Thyroid gland (tissue), 4 donors: ENCODE measurements around the gene TRANK1. TPM values are rescaled to one million over a fixed set of nuclear protein-coding genes. Genes with fewer than 3 reads are reported as not detected.

Source experiments
- DNase-seq, 2 donors: peaks; one replicate each; pipeline ENCODE4 v3.0.0-alpha.2; 2019
- H3K27ac ChIP-seq, 3 donors: fragments of 200-600 bp; sonication (generic); 1 replicate in 2 of 3; 2 replicates in 1 of 3; pipeline ENCODE4 v1.5.1; 2016 to 2019; ENCODE audit warnings: mild to moderate bottlenecking in 1 of 3, moderate library complexity in 1 of 3
- H3K27me3 ChIP-seq: fragments of 200-600 bp; sonication (generic); one replicate; pipeline ENCODE4 v1.5.1; 2019
- H3K36me3 ChIP-seq, 2 donors: fragments of 200-600 bp; sonication (generic); one replicate each; pipeline ENCODE4 v1.5.1; 2016 to 2019
- H3K4me1 ChIP-seq, 2 donors: fragments of 200-600 bp; sonication (generic); one replicate each; pipeline ENCODE4 v1.5.1; 2017 to 2019
- H3K4me3 ChIP-seq, 3 donors: fragments of 200-600 bp; sonication (generic); replicated peaks in 1 of 3; 1 replicate in 2 of 3; 2 replicates in 1 of 3; pipeline ENCODE4 v1.5.1; 2016; ENCODE audit warnings: mild to moderate bottlenecking in 1 of 3
- H3K9me3 ChIP-seq: fragments of 200-600 bp; sonication (generic); one replicate; pipeline ENCODE4 v1.5.1; 2017
- CTCF ChIP-seq, 6 experiments: fragments of 200-600 bp in 3 of 6; fragments of 450-650 bp in 3 of 6; sonication (generic) in 3 of 6; IDR thresholded peaks; one replicate each; pipeline ENCODE4 v1.5.1; 2016 to 2019; ENCODE audit warnings: antibody characterized with exemption in 6 of 6, mild to moderate bottlenecking in 2 of 6, inconsistent platforms in 1 of 6, moderate library complexity in 1 of 6
- POLR2A ChIP-seq, 2 donors: fragments of 450-650 bp; IDR thresholded peaks; one replicate each; pipeline ENCODE4 v1.6.1; 2017; ENCODE audit warnings: antibody characterized with exemption in 2 of 2, mild to moderate bottlenecking in 2 of 2, moderate library complexity in 1 of 2
- WGBS, 2 donors: methylation state at CpG; one replicate each; pipeline ENCODE4 v1.1.5; 2017; 5-methylcytosine and 5-hydroxymethylcytosine counted together
- intact Hi-C: fragments of 100-400 bp; cut with DNase I; formaldehyde crosslinking; loops from one replicate; pipeline ENCODE4 v1.15.1; 2023
- total RNA-seq, 4 donors: library from RNA; depleted of rRNA; stranded (reverse); fragments of >200 nt; gene quantifications; one replicate each; pipeline ENCODE4 v1.2.3, GENCODE V29; 2016

Gene TRANK1
- total RNA-seq, 4 donors from 2014 or later = 11.7 to 26.3 (median 18.5) TPM

- H3K27ac ChIP-seq = no peak overlapping the region
- WGBS, 2 donors = 81 to 92% methylated on average over 2 of the region's 2 CpGs
- intact Hi-C loops = loop anchor here (5.0 kb wide), 1 partner anchor 147 kb away; no protein-coding TSS in a partner anchor
- H3K27me3 ChIP-seq = no peaks in the 10 kb centered on the region
- DNase-seq = no peak
- no peaks in the 10 kb centered on the region for H3K36me3 ChIP-seq
- no peak for TF ChIP-seq CTCF (IDR thresholded peaks at IDR 0.05)
- TF ChIP-seq POLR2A (IDR thresholded peaks at IDR 0.05) = no peak
- H3K9me3 ChIP-seq = no peaks in the 10 kb centered on the region
- H3K4me3 ChIP-seq = no peak overlapping the region
- H3K4me1 ChIP-seq = no peaks in the 10 kb centered on the region
These were observed 70.4 kb downstream of the TRANK1 start for GRCh38 chr3:36874424-36874823.

GRCh38 chr3:36871379-36872126 is 73.3 kb downstream of the TRANK1 start:
- no peaks in the 10 kb centered on the region for H3K9me3 ChIP-seq
- H3K4me3 ChIP-seq = no peak overlapping the region
- no peak overlapping the region for H3K27ac ChIP-seq
- intact Hi-C loops = loop anchor here (5.0 kb wide), 1 partner anchor 144 kb away; no protein-coding TSS in a partner anchor
- WGBS, 2 donors = 97 to 98% methylated on average over 2 of the region's 2 CpGs
- H3K4me1 ChIP-seq = no peaks in the 10 kb centered on the region
- no peaks in the 10 kb centered on the region for H3K27me3 ChIP-seq
- no peaks in the 10 kb centered on the region for H3K36me3 ChIP-seq
- DNase-seq = peak in 1 of 2 donors; percentile 11
- no peak for TF ChIP-seq POLR2A (IDR thresholded peaks at IDR 0.05)
- peak in 1 of 6 experiments; percentile 22 for TF ChIP-seq CTCF (IDR thresholded peaks at IDR 0.05)

- TF ChIP-seq CTCF (IDR thresholded peaks at IDR 0.05) (peak; percentile 41 to 77 (median 72)), POLR2A (IDR thresholded peaks at IDR 0.05) (no peak)
- Histone ChIP-seq H3K27me3 (no peaks in the 10 kb centered on the region), H3K9me3 (no peaks in the 10 kb centered on the region), H3K27ac (no peak overlapping the region), H3K36me3 (no peaks in the 10 kb centered on the region), H3K4me3 (no peak overlapping the region), H3K4me1 (no peaks in the 10 kb centered on the region)
- DNase-seq = peak; percentile 51 to 55
- intact Hi-C loops = no loop called here
- WGBS, 2 donors = 18 to 25% methylated on average over 2 of the region's 2 CpGs
These were observed 76.0 kb downstream of the TRANK1 start for GRCh38 chr3:36868614-36869436.

GRCh38 chr3:36867810-36868209 is 77.0 kb downstream of the TRANK1 start:
- Histone ChIP-seq H3K36me3 (no peaks in the 10 kb centered on the region), H3K4me3 (no peak overlapping the region), H3K4me1 (no peaks in the 10 kb centered on the region), H3K9me3 (no peaks in the 10 kb centered on the region), H3K27me3 (no peaks in the 10 kb centered on the region), H3K27ac (no peak overlapping the region)
- no peak for DNase-seq
- intact Hi-C loops = no loop called here
- TF ChIP-seq POLR2A (IDR thresholded peaks at IDR 0.05) (no peak), CTCF (IDR thresholded peaks at IDR 0.05) (no peak)
- 86 to 90% methylated on average over 7 of the region's 7 CpGs for WGBS, 2 donors

- Histone ChIP-seq H3K27me3 (no peaks in the 10 kb centered on the region), H3K27ac (no peak overlapping the region), H3K9me3 (no peaks in the 10 kb centered on the region), H3K4me1 (no peaks in the 10 kb centered on the region), H3K36me3 (no peaks in the 10 kb centered on the region), H3K4me3 (no peak overlapping the region)
- intact Hi-C loops = no loop called here
- TF ChIP-seq CTCF (IDR thresholded peaks at IDR 0.05) (no peak), POLR2A (IDR thresholded peaks at IDR 0.05) (no peak)
- 85 to 86% methylated on average over 2 of the region's 2 CpGs for WGBS, 2 donors
- no peak for DNase-seq
These were observed 78.5 kb downstream of the TRANK1 start for GRCh38 chr3:36866368-36866767.
